Suprapubic skin (tissue), 4 donors: ENCODE data around the gene PLCE1.

Experiments used
- CTCF ChIP-seq, 2 donors: fragments of 200-600 bp in 1 of 2; fragments of 450-650 bp in 1 of 2; sonication (generic) in 1 of 2; IDR thresholded peaks; one replicate each; pipeline ENCODE4 v1.5.1; 2016 to 2019; ENCODE audit warnings: antibody characterized with exemption in 2 of 2, mild to moderate bottlenecking in 1 of 2, moderate library complexity in 1 of 2
- POLR2A ChIP-seq, 2 donors: fragments of 450-650 bp; IDR thresholded peaks; one replicate each; pipeline ENCODE4 v1.6.1; 2017; ENCODE audit warnings: antibody characterized with exemption in 2 of 2, mild to moderate bottlenecking in 2 of 2, moderate library complexity in 2 of 2
- POLR2AphosphoS5 ChIP-seq, 3 donors: sonication (generic); formaldehyde crosslinking; IDR thresholded peaks; one replicate each; pipeline ENCODE4 v1.6.1; 2017; ENCODE audit warnings: antibody characterized with exemption in 3 of 3

- TF ChIP-seq CTCF (IDR thresholded peaks at IDR 0.05) (no peak), POLR2A (IDR thresholded peaks at IDR 0.05) (no peak), POLR2AphosphoS5 (IDR thresholded peaks at IDR 0.05) (no peak)
These were observed 43.6 kb downstream of the PLCE1 start for GRCh38 chr10:94037286-94037685.
